Measurements from ENCODE around the gene GALNT18. TPM values are rescaled to one million over a fixed set of nuclear protein-coding genes. Genes with fewer than 3 reads are reported as not detected.

GALNT18 gene
- polyA plus RNA-seq, 1 experiment, result 4.8 TPM

DNA sequence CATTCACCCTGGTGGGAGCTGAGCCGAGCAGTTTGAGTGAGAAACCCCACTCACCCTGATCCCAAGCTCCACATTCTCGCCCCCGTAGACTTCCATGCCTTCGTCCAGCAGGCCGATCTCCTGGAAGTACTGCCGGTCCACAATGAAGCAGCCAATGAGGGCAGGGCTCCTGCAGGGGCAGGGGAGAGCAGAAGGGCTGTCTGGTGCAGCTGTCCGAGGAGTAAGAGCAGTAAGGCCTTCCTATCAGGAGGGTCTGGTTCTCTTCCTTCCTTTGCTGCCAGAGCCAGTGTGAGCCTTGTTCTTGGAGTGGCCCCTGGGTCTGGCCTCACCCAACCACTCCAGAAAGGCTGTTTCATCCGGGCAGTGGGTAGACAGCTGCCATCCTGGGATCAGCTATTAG lies 249.3 kb downstream of the GALNT18 start:
- ChIA-PET POLR2A (no interaction called here), CTCF (no interaction called here)
- TF ChIP-seq, protein P1, sequence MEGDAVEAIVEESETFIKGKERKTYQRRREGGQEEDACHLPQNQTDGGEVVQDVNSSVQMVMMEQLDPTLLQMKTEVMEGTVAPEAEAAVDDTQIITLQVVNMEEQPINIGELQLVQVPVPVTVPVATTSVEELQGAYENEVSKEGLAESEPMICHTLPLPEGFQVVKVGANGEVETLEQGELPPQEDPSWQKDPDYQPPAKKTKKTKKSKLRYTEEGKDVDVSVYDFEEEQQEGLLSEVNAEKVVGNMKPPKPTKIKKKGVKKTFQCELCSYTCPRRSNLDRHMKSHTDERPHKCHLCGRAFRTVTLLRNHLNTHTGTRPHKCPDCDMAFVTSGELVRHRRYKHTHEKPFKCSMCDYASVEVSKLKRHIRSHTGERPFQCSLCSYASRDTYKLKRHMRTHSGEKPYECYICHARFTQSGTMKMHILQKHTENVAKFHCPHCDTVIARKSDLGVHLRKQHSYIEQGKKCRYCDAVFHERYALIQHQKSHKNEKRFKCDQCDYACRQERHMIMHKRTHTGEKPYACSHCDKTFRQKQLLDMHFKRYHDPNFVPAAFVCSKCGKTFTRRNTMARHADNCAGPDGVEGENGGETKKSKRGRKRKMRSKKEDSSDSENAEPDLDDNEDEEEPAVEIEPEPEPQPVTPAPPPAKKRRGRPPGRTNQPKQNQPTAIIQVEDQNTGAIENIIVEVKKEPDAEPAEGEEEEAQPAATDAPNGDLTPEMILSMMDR (IDR thresholded peaks at IDR 0.05; ENCODE audit: low read depth, low read length), result no peak
- Histone ChIP-seq H3K9me3 (ENCODE audit: control insufficient read depth, insufficient read depth, low read length) (no peaks in the 10 kb centered on the region), H3K27me3 (ENCODE audit: control insufficient read depth, insufficient read depth, low read length) (no peaks in the 10 kb centered on the region), H3K27ac (ENCODE audit: low read depth, low read length) (no peak overlapping the region), H3K4me3 (ENCODE audit: low read depth, low read length) (no peak overlapping the region)
- no peak for DNase-seq (ENCODE audit: low read depth, low spot score)

DNA sequence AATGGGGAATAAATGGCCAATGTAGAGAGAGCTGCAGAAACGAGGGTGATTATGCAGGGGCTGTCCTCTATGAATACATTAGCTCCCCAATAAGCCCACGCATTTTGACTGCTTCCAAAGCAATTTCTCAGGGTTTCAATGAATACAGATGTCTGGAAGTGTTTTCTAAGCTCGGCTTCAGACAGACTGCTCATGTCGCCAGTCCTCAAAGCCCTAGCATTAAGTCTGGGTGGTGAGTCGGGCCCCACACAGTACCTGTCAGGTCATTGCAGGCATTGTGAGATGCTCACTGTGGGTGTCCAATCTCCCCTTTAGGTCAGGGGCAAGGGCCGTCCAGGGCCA lies 250.9 kb downstream of the GALNT18 start:
- no peak for DNase-seq (ENCODE audit: low read depth, low spot score)
- Histone ChIP-seq H3K27me3 (ENCODE audit: control insufficient read depth, insufficient read depth, low read length) (no peaks in the 10 kb centered on the region), H3K9me3 (ENCODE audit: control insufficient read depth, insufficient read depth, low read length) (no peaks in the 10 kb centered on the region), H3K4me3 (ENCODE audit: low read depth, low read length) (no peak overlapping the region), H3K27ac (ENCODE audit: low read depth, low read length) (no peak overlapping the region)
- POLR2A ChIA-PET, result no interaction called here
- CTCF ChIA-PET, result no interaction called here
- TF ChIP-seq, protein P1 (IDR thresholded peaks at IDR 0.05; ENCODE audit: low read depth, low read length), result no peak

DNA sequence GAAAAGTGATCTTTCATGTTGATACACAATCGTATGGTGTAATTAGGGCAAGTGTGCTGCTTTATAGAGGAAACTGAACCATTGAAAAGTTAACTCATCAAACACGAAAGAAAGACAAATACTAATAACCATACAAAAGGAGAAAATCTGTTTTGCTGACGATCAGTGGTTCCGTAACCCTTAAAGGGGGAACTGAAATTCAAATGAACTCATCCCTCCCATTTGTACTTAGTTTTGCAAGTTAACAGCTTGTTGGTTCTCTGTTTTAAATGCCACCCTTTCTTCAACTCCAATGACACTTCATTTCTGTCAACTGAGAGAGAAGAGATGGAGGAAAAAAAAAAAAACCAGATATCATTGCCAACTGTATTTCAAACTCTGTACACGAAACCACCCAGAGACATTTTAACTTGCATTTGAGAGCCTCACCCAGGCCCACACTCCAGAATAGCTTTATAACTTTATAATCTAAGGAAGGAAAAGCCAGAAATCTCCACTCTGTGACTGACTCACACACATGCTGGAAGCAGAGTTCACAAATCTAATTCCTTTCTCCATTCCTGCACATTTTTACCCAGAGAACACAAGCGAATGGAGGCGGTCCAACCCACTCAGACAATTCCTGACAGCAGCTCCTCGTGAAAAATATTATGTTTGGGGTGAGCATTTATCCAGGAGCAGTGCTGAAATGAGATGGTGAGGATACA lies 251.4 kb downstream of the GALNT18 start:
- Histone ChIP-seq H3K4me3 (ENCODE audit: low read depth, low read length) (no peak overlapping the region), H3K27me3 (ENCODE audit: control insufficient read depth, insufficient read depth, low read length) (no peaks in the 10 kb centered on the region), H3K27ac (ENCODE audit: low read depth, low read length) (no peak overlapping the region), H3K9me3 (ENCODE audit: control insufficient read depth, insufficient read depth, low read length) (no peaks in the 10 kb centered on the region)
- ChIA-PET CTCF (no interaction called here), POLR2A (no interaction called here)
- DNase-seq (ENCODE audit: low read depth, low spot score), result no peak
- TF ChIP-seq, protein P1 (IDR thresholded peaks at IDR 0.05; ENCODE audit: low read depth, low read length), result no peak

DNA sequence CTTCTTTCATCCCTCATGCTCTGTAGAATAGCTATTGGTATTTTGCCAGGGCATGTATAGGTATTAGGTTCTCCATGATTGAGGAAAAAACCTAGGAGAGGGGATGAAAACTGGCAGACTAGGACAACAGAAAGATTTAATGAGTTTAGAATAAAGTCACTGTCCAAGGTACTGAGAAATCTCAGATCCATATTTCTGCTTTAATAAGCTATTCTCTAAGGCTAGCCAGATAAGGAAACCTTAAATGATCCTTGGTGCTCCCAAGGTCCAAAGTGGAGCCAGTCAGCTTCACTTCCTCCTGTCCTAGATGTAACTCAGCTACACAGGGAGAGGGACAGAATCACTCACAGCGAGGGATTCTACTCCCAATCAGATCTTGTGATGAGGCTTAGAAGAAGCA lies 255.0 kb downstream of the GALNT18 start:
- TF ChIP-seq, protein P1 (IDR thresholded peaks at IDR 0.05; ENCODE audit: low read depth, low read length), result no peak
- Histone ChIP-seq H3K4me3 (ENCODE audit: low read depth, low read length) (no peak overlapping the region), H3K27ac (ENCODE audit: low read depth, low read length) (no peak overlapping the region), H3K9me3 (ENCODE audit: control insufficient read depth, insufficient read depth, low read length) (no peaks in the 10 kb centered on the region), H3K27me3 (ENCODE audit: control insufficient read depth, insufficient read depth, low read length) (no peaks in the 10 kb centered on the region)
- ChIA-PET POLR2A (no interaction called here), CTCF (no interaction called here)
- no peak for DNase-seq (ENCODE audit: low read depth, low spot score)

DNA sequence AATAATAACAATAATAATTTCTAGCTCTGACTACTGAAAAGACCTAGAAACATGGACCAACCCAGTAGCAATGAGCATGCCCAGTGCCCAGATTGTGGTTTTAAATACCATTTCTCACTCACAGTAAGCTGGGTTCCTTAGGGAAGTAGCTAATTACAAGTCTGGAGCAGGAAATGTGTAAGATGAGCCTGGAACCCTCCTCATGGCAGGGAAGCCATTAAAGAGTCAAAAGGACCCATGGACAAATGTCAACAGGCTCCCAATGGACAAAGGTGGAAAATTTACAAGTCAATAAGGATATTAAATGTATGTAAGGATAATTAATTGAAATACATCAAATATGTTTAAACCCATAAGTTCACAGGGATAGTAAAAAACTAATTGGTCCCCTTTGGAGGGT lies 258.1 kb downstream of the GALNT18 start:
- Histone ChIP-seq H3K9me3 (ENCODE audit: control insufficient read depth, insufficient read depth, low read length) (no peaks in the 10 kb centered on the region), H3K4me3 (ENCODE audit: low read depth, low read length) (no peak overlapping the region), H3K27ac (ENCODE audit: low read depth, low read length) (no peak overlapping the region), H3K27me3 (ENCODE audit: control insufficient read depth, insufficient read depth, low read length) (peaks cover 2% of the 10 kb centered on the region)
- CTCF ChIA-PET, result no interaction called here
- POLR2A ChIA-PET, result no interaction called here
- TF ChIP-seq, protein P1 (IDR thresholded peaks at IDR 0.05; ENCODE audit: low read depth, low read length), result no peak
- DNase-seq (ENCODE audit: low read depth, low spot score), result no peak

Data from AG04450 (cell line).